PFSK-1 (cell line): ENCODE data around the gene HTT.

Experiments
- FOXP2 ChIP-seq: optimal IDR thresholded peaks from 2 replicates; pipeline ENCODE3; 2011; ENCODE audit warnings: borderline replicate concordance, control low read depth, inconsistent platforms; ENCODE audit not compliant: insufficient read depth; ENCODE audit errors: extremely low read length, extremely low read depth
- POLR2AphosphoS5 ChIP-seq: IDR thresholded peaks from 2 replicates; pipeline ENCODE4 v1.6.1; 2012; ENCODE audit warnings: low read depth, mild to moderate bottlenecking, control low read depth, low read length, moderate library complexity
- REST ChIP-seq, 2 experiments: IDR thresholded peaks; 2 replicates each; pipeline versions ENCODE4 v1.6.1 to v1.8.0; 2011 to 2012; ENCODE audit warnings: low read depth in 2 of 2, low read length in 2 of 2, control low read depth in 1 of 2, inconsistent platforms in 1 of 2, mild to moderate bottlenecking in 1 of 2, moderate library complexity in 1 of 2; ENCODE audit not compliant: insufficient read depth in 1 of 2
- SIN3A ChIP-seq: IDR thresholded peaks from 2 replicates; pipeline ENCODE4 v1.6.1; 2012; ENCODE audit warnings: mild to moderate bottlenecking, low read length, moderate library complexity, borderline replicate concordance; ENCODE audit not compliant: insufficient read depth
- TAF1 ChIP-seq: IDR thresholded peaks from 2 replicates; pipeline ENCODE4 v1.6.1; 2012; ENCODE audit warnings: low read length, control low read depth, borderline replicate concordance; ENCODE audit not compliant: insufficient read depth

GRCh38 chr4:3221184-3221494 lies 146.7 kb downstream of the HTT start:
- TF ChIP-seq TAF1: no peak
- no peak for TF ChIP-seq POLR2AphosphoS5
- TF ChIP-seq REST (IDR thresholded peaks at IDR 0.05; ENCODE audit: insufficient read depth in 1 of 2, low read depth in 2 of 2, low read length in 2 of 2): no peak
- TF ChIP-seq FOXP2: no peak
- no peak for TF ChIP-seq SIN3A
